Neural cell (in vitro differentiated cells): ENCODE measurements around the gene PRSS33. TPM values are rescaled to one million over a fixed set of nuclear protein-coding genes. Genes with fewer than 3 reads are reported as not detected.
A peak's percentile ranks its signal among the peaks of the same experiment; 100 is the strongest.

ENCODE experiments used
- H2AFZ ChIP-seq: fragments of 200-600, 300-800 bp; sonication (generic), shearing (Covaris generic); 2 replicates; pipeline ENCODE4 v1.6.0; 2014; ENCODE audit warnings: low read depth, mild to moderate bottlenecking, antibody characterized with exemption, low read length, moderate library complexity
- H3F3A ChIP-seq: fragments of 200-600 bp; shearing (Covaris generic); 2 replicates; pipeline ENCODE4 v1.6.1; 2016; ENCODE audit warnings: mild to moderate bottlenecking, moderate library complexity, mixed read lengths, antibody characterized with exemption, low read length; ENCODE audit not compliant: insufficient read depth, poor library complexity, severe bottlenecking
- H3K27ac ChIP-seq: fragments of 200-600, 300-800 bp; sonication (generic), shearing (Covaris generic); 2 replicates; pipeline ENCODE4 v1.5.1; 2014; ENCODE audit warnings: mild to moderate bottlenecking, low read length, moderate library complexity
- H3K27me3 ChIP-seq: fragments of 300-800, 200-600 bp; sonication (generic), shearing (Covaris generic); 2 replicates; pipeline ENCODE4 v1.6.0; 2014; ENCODE audit warnings: mild to moderate bottlenecking, low read depth, low read length, moderate library complexity; ENCODE audit not compliant: insufficient read depth
- H3K36me3 ChIP-seq: fragments of 300-800, 200-600 bp; sonication (generic), shearing (Covaris generic); 2 replicates; pipeline ENCODE4 v1.5.1; 2014; ENCODE audit warnings: mild to moderate bottlenecking, antibody characterized with exemption, low read length, moderate library complexity; ENCODE audit not compliant: insufficient read depth
- H3K4me2 ChIP-seq: fragments of 300-800, 200-600 bp; sonication (generic), shearing (Covaris generic); 2 replicates; pipeline ENCODE4 v1.6.0; 2014; ENCODE audit warnings: mild to moderate bottlenecking, low read length
- H3K4me3 ChIP-seq: fragments of 300-800, 200-600 bp; sonication (generic), shearing (Covaris generic); 2 replicates; pipeline ENCODE4 v1.5.1; 2014; ENCODE audit warnings: mild to moderate bottlenecking, low read length, moderate library complexity
- H3K79me2 ChIP-seq: fragments of 200-600 bp; shearing (Covaris generic); replicated peaks from 2 replicates; pipeline ENCODE4 v1.6.0; 2014; ENCODE audit warnings: mild to moderate bottlenecking, low read length, moderate library complexity; ENCODE audit not compliant: insufficient read depth
- H3K9ac ChIP-seq: fragments of 300-800, 200-600 bp; sonication (generic), shearing (Covaris generic); 2 replicates; pipeline ENCODE4 v1.6.1; 2016; ENCODE audit warnings: mild to moderate bottlenecking, low read length, mixed read lengths
- H3K9me2 ChIP-seq: fragments of 200-600 bp; shearing (Covaris generic); 2 replicates; pipeline ENCODE4 v1.6.1; 2016; ENCODE audit warnings: mild to moderate bottlenecking, low read length, mixed read lengths; ENCODE audit not compliant: insufficient read depth
- H3K9me3 ChIP-seq: fragments of 200-600, 300-800 bp; sonication (generic), shearing (Covaris generic); 2 replicates; pipeline ENCODE4 v1.6.1; 2016; ENCODE audit warnings: mild to moderate bottlenecking, mixed run types, low read length, moderate library complexity, mixed read lengths
- H4K20me1 ChIP-seq: fragments of 200-600 bp; shearing (Covaris generic); 2 replicates; pipeline ENCODE4 v1.6.1; 2016; ENCODE audit warnings: mild to moderate bottlenecking, mixed run types; ENCODE audit not compliant: insufficient read depth
- EP300 ChIP-seq: fragments of 450-650 bp; conservative IDR thresholded peaks from 2 replicates; pipeline ENCODE4 v1.6.1; 2014; ENCODE audit warnings: antibody characterized with exemption, mild to moderate bottlenecking, moderate library complexity; ENCODE audit not compliant: poor library complexity, severe bottlenecking
- EZH2 ChIP-seq: fragments of 200-600, 300-800 bp; shearing (Covaris generic), sonication (generic); IDR thresholded peaks from 2 replicates; pipeline ENCODE4 v1.6.1; 2014; ENCODE audit warnings: antibody characterized with exemption, low read length, borderline replicate concordance, mild to moderate bottlenecking; ENCODE audit not compliant: insufficient read depth, poor library complexity, severe bottlenecking
- MXI1 ChIP-seq: fragments of 450-650 bp; conservative IDR thresholded peaks from 2 replicates; pipeline ENCODE4 v1.6.1; 2014; ENCODE audit warnings: antibody characterized with exemption, mild to moderate bottlenecking; ENCODE audit not compliant: poor library complexity, severe bottlenecking
- POLR2AphosphoS5 ChIP-seq: IDR thresholded peaks from 2 replicates; pipeline ENCODE4 v1.6.1; 2012
- RAD21 ChIP-seq: fragments of 450-650 bp; conservative IDR thresholded peaks from 2 replicates; pipeline ENCODE4 v1.6.1; 2014; ENCODE audit warnings: antibody characterized with exemption, mild to moderate bottlenecking, moderate library complexity
- SMC3 ChIP-seq: fragments of 450-650 bp; conservative IDR thresholded peaks from 2 replicates; pipeline ENCODE4 v1.6.1; 2014; ENCODE audit warnings: antibody characterized with exemption, mild to moderate bottlenecking, moderate library complexity; ENCODE audit not compliant: poor library complexity
- TAF1 ChIP-seq: IDR thresholded peaks from 2 replicates; pipeline ENCODE4 v1.6.1; 2012; ENCODE audit warnings: low read depth
- polyA plus RNA-seq: library from polyadenylated mRNA; depleted of rRNA; stranded (reverse); fragments of >200 nt; gene quantifications from 2 replicates; pipeline ENCODE4 v1.2.3, GENCODE V29; 2014
- TF ChIP-seq, protein P1 (sequence below): fragments of 450-650 bp; IDR thresholded peaks from 2 replicates; pipeline ENCODE4 v1.5.1; 2014; ENCODE audit warnings: antibody characterized with exemption, mild to moderate bottlenecking, moderate library complexity; ENCODE audit not compliant: poor library complexity, severe bottlenecking
- TF ChIP-seq, protein P2 (sequence below): IDR thresholded peaks from 2 replicates; pipeline ENCODE4 v1.6.1; 2012; ENCODE audit warnings: borderline replicate concordance

PRSS33 gene
- polyA plus RNA-seq, 1 donor from 2014 or later = not detected

DNA sequence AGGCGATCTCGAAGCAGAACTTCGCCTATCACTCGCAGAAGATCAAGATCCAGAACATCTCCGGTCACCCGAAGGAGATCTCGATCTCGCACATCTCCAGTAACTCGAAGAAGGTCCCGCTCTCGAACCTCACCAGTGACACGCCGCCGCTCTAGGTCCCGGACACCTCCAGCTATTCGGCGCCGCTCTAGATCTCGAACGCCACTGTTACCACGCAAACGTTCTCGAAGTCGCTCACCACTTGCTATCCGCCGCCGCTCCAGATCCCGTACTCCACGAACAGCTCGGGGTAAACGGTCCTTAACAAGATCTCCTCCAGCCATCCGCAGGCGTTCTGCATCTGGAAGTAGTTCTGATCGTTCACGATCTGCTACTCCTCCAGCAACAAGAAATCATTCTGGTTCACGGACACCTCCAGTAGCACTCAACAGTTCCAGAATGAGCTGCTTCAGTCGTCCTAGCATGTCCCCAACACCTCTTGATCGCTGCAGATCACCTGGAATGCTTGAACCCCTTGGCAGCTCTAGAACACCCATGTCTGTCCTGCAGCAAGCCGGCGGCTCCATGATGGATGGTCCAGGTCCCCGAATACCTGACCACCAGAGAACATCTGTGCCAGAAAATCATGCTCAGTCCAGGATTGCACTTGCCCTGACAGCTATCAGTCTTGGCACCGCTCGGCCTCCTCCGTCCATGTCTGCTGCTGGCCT lies 20.8 kb downstream of the PRSS33 start:
- no peak overlapping the region for H3K27ac ChIP-seq
- no peak overlapping the region for H3K4me3 ChIP-seq
- no peaks in the 10 kb centered on the region for H4K20me1 ChIP-seq
- no peaks in the 10 kb centered on the region for H3F3A ChIP-seq
- no peaks in the 10 kb centered on the region for H3K27me3 ChIP-seq
- peaks cover 53% of the 10 kb centered on the region for H3K36me3 ChIP-seq
- peaks cover 26% of the 10 kb centered on the region for H3K9me3 ChIP-seq
- peaks cover 12% of the 10 kb centered on the region for H3K79me2 ChIP-seq
- no peaks in the 10 kb centered on the region for H3K9me2 ChIP-seq
- no peak overlapping the region for H3K4me2 ChIP-seq
- no peak overlapping the region for H2AFZ ChIP-seq
- TF ChIP-seq EZH2 = no peak
- no peak for TF ChIP-seq SMC3
- TF ChIP-seq RAD21 = no peak
- peak; percentile 6 for TF ChIP-seq POLR2AphosphoS5
- TF ChIP-seq EP300 = no peak
- no peak for TF ChIP-seq MXI1
- H3K9ac ChIP-seq = no peak overlapping the region

DNA sequence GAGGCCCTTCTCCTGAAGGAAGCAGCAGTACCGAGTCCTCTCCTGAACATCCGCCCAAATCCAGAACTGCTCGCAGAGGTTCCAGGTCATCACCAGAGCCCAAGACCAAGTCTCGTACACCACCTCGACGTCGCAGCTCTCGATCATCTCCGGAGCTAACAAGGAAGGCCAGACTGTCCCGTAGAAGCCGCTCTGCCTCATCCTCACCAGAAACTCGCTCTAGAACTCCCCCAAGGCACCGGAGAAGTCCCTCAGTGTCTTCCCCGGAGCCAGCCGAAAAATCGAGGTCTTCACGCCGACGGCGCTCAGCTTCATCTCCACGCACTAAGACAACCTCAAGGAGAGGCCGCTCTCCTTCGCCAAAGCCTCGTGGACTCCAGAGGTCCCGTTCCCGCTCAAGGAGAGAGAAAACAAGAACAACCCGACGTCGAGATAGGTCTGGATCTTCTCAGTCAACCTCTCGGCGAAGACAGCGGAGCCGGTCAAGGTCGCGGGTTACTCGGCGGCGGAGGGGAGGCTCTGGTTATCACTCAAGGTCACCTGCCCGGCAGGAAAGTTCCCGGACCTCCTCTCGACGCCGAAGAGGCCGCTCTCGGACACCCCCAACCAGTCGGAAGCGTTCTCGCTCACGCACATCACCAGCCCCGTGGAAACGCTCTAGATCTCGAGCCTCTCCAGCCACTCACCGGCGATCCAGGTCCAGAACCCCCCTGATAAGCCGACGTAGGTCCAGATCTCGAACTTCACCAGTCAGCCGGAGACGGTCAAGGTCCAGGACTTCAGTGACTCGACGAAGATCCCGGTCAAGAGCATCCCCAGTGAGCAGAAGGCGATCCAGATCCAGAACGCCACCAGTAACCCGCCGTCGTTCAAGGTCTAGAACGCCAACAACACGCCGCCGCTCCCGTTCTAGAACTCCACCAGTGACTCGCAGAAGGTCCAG lies 21.6 kb downstream of the PRSS33 start:
- peaks cover 19% of the 10 kb centered on the region for H3K79me2 ChIP-seq
- peaks cover 26% of the 10 kb centered on the region for H3K9me3 ChIP-seq
- H3K9ac ChIP-seq = no peak overlapping the region
- no peak overlapping the region for H3K27ac ChIP-seq
- TF ChIP-seq RAD21 (no peak), POLR2AphosphoS5 (peak; percentile 15)
- H4K20me1 ChIP-seq = no peaks in the 10 kb centered on the region
- H3K9me2 ChIP-seq = no peaks in the 10 kb centered on the region
- no peak overlapping the region for H3K4me3 ChIP-seq
- H3F3A ChIP-seq = no peaks in the 10 kb centered on the region
- no peak overlapping the region for H3K4me2 ChIP-seq
- H2AFZ ChIP-seq = no peak overlapping the region
- H3K36me3 ChIP-seq = peaks cover 59% of the 10 kb centered on the region
- no peaks in the 10 kb centered on the region for H3K27me3 ChIP-seq

DNA sequence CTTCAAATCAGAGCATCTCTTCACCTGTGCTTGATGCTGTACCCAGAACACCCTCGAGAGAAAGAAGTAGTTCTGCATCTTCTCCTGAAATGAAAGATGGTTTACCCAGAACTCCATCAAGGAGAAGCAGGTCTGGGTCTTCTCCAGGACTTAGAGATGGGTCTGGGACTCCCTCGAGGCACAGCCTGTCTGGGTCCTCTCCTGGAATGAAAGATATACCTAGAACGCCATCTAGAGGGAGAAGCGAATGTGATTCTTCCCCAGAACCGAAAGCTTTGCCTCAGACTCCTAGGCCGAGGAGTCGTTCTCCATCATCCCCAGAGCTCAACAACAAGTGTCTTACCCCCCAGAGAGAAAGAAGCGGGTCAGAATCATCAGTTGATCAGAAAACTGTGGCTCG lies 22.6 kb downstream of the PRSS33 start:
- no peak overlapping the region for H3K9ac ChIP-seq
- no peaks in the 10 kb centered on the region for H3K27me3 ChIP-seq
- H2AFZ ChIP-seq = no peak overlapping the region
- no peaks in the 10 kb centered on the region for H3F3A ChIP-seq
- no peaks in the 10 kb centered on the region for H4K20me1 ChIP-seq
- peaks cover 26% of the 10 kb centered on the region for H3K9me3 ChIP-seq
- no peaks in the 10 kb centered on the region for H3K9me2 ChIP-seq
- TF ChIP-seq RAD21 (no peak), EZH2 (no peak), SMC3 (no peak), TAF1 (no peak), EP300 (no peak), MXI1 (no peak), POLR2AphosphoS5 (no peak)
- TF ChIP-seq, protein P1, sequence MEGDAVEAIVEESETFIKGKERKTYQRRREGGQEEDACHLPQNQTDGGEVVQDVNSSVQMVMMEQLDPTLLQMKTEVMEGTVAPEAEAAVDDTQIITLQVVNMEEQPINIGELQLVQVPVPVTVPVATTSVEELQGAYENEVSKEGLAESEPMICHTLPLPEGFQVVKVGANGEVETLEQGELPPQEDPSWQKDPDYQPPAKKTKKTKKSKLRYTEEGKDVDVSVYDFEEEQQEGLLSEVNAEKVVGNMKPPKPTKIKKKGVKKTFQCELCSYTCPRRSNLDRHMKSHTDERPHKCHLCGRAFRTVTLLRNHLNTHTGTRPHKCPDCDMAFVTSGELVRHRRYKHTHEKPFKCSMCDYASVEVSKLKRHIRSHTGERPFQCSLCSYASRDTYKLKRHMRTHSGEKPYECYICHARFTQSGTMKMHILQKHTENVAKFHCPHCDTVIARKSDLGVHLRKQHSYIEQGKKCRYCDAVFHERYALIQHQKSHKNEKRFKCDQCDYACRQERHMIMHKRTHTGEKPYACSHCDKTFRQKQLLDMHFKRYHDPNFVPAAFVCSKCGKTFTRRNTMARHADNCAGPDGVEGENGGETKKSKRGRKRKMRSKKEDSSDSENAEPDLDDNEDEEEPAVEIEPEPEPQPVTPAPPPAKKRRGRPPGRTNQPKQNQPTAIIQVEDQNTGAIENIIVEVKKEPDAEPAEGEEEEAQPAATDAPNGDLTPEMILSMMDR = no peak
- TF ChIP-seq, protein P2, sequence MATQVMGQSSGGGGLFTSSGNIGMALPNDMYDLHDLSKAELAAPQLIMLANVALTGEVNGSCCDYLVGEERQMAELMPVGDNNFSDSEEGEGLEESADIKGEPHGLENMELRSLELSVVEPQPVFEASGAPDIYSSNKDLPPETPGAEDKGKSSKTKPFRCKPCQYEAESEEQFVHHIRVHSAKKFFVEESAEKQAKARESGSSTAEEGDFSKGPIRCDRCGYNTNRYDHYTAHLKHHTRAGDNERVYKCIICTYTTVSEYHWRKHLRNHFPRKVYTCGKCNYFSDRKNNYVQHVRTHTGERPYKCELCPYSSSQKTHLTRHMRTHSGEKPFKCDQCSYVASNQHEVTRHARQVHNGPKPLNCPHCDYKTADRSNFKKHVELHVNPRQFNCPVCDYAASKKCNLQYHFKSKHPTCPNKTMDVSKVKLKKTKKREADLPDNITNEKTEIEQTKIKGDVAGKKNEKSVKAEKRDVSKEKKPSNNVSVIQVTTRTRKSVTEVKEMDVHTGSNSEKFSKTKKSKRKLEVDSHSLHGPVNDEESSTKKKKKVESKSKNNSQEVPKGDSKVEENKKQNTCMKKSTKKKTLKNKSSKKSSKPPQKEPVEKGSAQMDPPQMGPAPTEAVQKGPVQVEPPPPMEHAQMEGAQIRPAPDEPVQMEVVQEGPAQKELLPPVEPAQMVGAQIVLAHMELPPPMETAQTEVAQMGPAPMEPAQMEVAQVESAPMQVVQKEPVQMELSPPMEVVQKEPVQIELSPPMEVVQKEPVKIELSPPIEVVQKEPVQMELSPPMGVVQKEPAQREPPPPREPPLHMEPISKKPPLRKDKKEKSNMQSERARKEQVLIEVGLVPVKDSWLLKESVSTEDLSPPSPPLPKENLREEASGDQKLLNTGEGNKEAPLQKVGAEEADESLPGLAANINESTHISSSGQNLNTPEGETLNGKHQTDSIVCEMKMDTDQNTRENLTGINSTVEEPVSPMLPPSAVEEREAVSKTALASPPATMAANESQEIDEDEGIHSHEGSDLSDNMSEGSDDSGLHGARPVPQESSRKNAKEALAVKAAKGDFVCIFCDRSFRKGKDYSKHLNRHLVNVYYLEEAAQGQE = no peak
- no peak overlapping the region for H3K4me3 ChIP-seq
- H3K27ac ChIP-seq = no peak overlapping the region
- H3K79me2 ChIP-seq = peaks cover 25% of the 10 kb centered on the region
- H3K36me3 ChIP-seq = peaks cover 66% of the 10 kb centered on the region
- H3K4me2 ChIP-seq = no peak overlapping the region
